Keratinocyte (primary cell): ENCODE results near the gene MAGEA8. TPM values are rescaled to one million over a fixed set of nuclear protein-coding genes. Genes with fewer than 3 reads are reported as not detected.

Experiments used
- DNase-seq: peaks from one replicate; pipeline ENCODE4 v3.0.0-alpha.2; 2011; ENCODE audit warnings: low read depth, missing footprints, low spot score
- FAIRE-seq: peaks from 2 replicates; lab custom pipeline; 2011; peaks lifted over from hg19 to GRCh38; lab: Jason Lieb, UNC
- H2AFZ ChIP-seq: 2 replicates; pipeline ENCODE4 v1.6.0; 2012; ENCODE audit warnings: low read length, control low read depth, inconsistent platforms; ENCODE audit not compliant: control insufficient read depth
- H3K27ac ChIP-seq: 2 replicates; pipeline ENCODE4 v1.5.1; 2011; ENCODE audit warnings: low read length; ENCODE audit not compliant: control insufficient read depth, insufficient read depth
- H3K27me3 ChIP-seq: 3 replicates; pipeline ENCODE4 v1.6.0; 2011; ENCODE audit warnings: low read length; ENCODE audit not compliant: control insufficient read depth, insufficient read depth; ENCODE audit errors: extremely low read depth
- H3K36me3 ChIP-seq, 2 experiments: 2 replicates in 1 of 2; 3 replicates in 1 of 2; pipeline ENCODE4 v1.5.1; 2011; ENCODE audit warnings: low read length in 2 of 2, mild to moderate bottlenecking in 1 of 2; ENCODE audit not compliant: control insufficient read depth in 2 of 2, insufficient read depth in 2 of 2; ENCODE audit errors: extremely low read depth in 1 of 2
- H3K4me1 ChIP-seq: 3 replicates; pipeline ENCODE4 v1.5.1; 2011; ENCODE audit warnings: low read length; ENCODE audit not compliant: control insufficient read depth, insufficient read depth; ENCODE audit errors: extremely low read depth
- H3K4me2 ChIP-seq: 3 replicates; pipeline ENCODE4 v1.6.0; 2011; ENCODE audit warnings: low read depth, low read length; ENCODE audit not compliant: control insufficient read depth, insufficient read depth; ENCODE audit errors: extremely low read depth
- H3K4me3 ChIP-seq, 3 experiments: fragments of 200-600 bp in 1 of 3; sonication (generic) in 1 of 3; 2 replicates in 2 of 3; 3 replicates in 1 of 3; pipeline ENCODE4 v1.5.1; 2011 to 2016; ENCODE audit warnings: low read length in 3 of 3, mild to moderate bottlenecking in 3 of 3, control low read depth in 2 of 3, inconsistent platforms in 1 of 3, low read depth in 1 of 3, mixed read lengths in 1 of 3, mixed run types in 1 of 3, moderate library complexity in 1 of 3; ENCODE audit not compliant: control insufficient read depth in 2 of 3, insufficient read depth in 2 of 3; ENCODE audit errors: extremely low read depth in 1 of 3
- H3K79me2 ChIP-seq: 2 replicates; pipeline ENCODE4 v1.6.0; 2012; ENCODE audit warnings: low read length; ENCODE audit not compliant: control insufficient read depth, insufficient read depth
- H3K9ac ChIP-seq: 3 replicates; pipeline ENCODE4 v1.6.0; 2011; ENCODE audit warnings: low read length; ENCODE audit not compliant: control insufficient read depth, insufficient read depth; ENCODE audit errors: extremely low read depth
- H3K9me1 ChIP-seq: 3 replicates; pipeline ENCODE4 v1.6.0; 2011; ENCODE audit warnings: low read length; ENCODE audit not compliant: control insufficient read depth, insufficient read depth; ENCODE audit errors: extremely low read depth
- H3K9me3 ChIP-seq: 2 replicates; pipeline ENCODE4 v1.5.1; 2012; ENCODE audit warnings: low read depth, low read length; ENCODE audit not compliant: control insufficient read depth
- H4K20me1 ChIP-seq: 3 replicates; pipeline ENCODE4 v1.6.0; 2011; ENCODE audit warnings: low read length; ENCODE audit not compliant: control insufficient read depth, insufficient read depth; ENCODE audit errors: extremely low read depth
- EZH2 ChIP-seq: IDR thresholded peaks from one replicate; pipeline ENCODE4 v1.6.1; 2012; ENCODE audit warnings: inconsistent platforms, mild to moderate bottlenecking, low read length, moderate library complexity
- dilution Hi-C: fragments of 300-500 bp; cut with MboI; formaldehyde crosslinking; loops from one replicate; pipeline ENCODE4 v1.7.0; 2020; ENCODE audit warnings: low sequenced_read_pairs; ENCODE audit not compliant: extremely low pct_ligation_motif_present
- polyA plus RNA-seq, 5 experiments: library from polyadenylated mRNA; depleted of rRNA in 3 of 5; stranded (reverse) in 3 of 5; stranded (forward) in 1 of 5; unstranded in 1 of 5; fragments of >200 nt; gene quantifications; 1 replicate in 1 of 5; 2 replicates in 3 of 5; 3 replicates in 1 of 5; pipeline versions ENCODE4 v1.2.1 to v1.2.3, GENCODE V29; 2011 to 2012; ENCODE audit warnings: missing spikeins in 2 of 5, low read depth in 1 of 5, low replicate concordance in 1 of 5
- TF ChIP-seq, protein P1 (sequence below), 3 experiments: IDR thresholded peaks in 1 of 3; conservative IDR thresholded peaks in 1 of 3; optimal IDR thresholded peaks in 1 of 3; 2 replicates in 2 of 3; 3 replicates in 1 of 3; pipeline versions ENCODE3 to v1.5.1; 2011; ENCODE audit warnings: low read length in 3 of 3, mild to moderate bottlenecking in 3 of 3, moderate library complexity in 2 of 3, control low read depth in 1 of 3, inconsistent platforms in 1 of 3; ENCODE audit not compliant: insufficient read depth in 2 of 3; ENCODE audit errors: extremely low read depth in 1 of 3

Gene MAGEA8
- polyA plus RNA-seq, 1 donor (not counting 4 experiments of a cell fraction or from before 2014, with no cell fraction given), result not detected

- DNase-seq (no peak), FAIRE-seq (no peak)
- Histone ChIP-seq H2AFZ (no peak overlapping the region), H3K27me3 (no peaks in the 10 kb centered on the region), H3K4me3 (no peak overlapping the region), H3K9me1 (no peaks in the 10 kb centered on the region), H4K20me1 (no peaks in the 10 kb centered on the region), H3K9ac (no peak overlapping the region), H3K36me3 (no peaks in the 10 kb centered on the region), H3K9me3 (no peaks in the 10 kb centered on the region), H3K4me2 (no peak overlapping the region), H3K4me1 (peaks cover 2% of the 10 kb centered on the region), H3K79me2 (no peaks in the 10 kb centered on the region), H3K27ac (no peak overlapping the region)
- TF ChIP-seq, protein P1, sequence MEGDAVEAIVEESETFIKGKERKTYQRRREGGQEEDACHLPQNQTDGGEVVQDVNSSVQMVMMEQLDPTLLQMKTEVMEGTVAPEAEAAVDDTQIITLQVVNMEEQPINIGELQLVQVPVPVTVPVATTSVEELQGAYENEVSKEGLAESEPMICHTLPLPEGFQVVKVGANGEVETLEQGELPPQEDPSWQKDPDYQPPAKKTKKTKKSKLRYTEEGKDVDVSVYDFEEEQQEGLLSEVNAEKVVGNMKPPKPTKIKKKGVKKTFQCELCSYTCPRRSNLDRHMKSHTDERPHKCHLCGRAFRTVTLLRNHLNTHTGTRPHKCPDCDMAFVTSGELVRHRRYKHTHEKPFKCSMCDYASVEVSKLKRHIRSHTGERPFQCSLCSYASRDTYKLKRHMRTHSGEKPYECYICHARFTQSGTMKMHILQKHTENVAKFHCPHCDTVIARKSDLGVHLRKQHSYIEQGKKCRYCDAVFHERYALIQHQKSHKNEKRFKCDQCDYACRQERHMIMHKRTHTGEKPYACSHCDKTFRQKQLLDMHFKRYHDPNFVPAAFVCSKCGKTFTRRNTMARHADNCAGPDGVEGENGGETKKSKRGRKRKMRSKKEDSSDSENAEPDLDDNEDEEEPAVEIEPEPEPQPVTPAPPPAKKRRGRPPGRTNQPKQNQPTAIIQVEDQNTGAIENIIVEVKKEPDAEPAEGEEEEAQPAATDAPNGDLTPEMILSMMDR (optimal IDR thresholded peaks at IDR 0.05 in 1 of 3, IDR thresholded peaks at IDR 0.05 in 1 of 3, conservative IDR thresholded peaks at IDR 0.05 in 1 of 3; ENCODE audit: extremely low read depth in 1 of 3, insufficient read depth in 2 of 3, low read length in 3 of 3), result no peak
- TF ChIP-seq EZH2, result no peak
- dilution Hi-C loops, result no loop called here
Observed at GRCh38 chrX:149846789-149847188, 34.2 kb upstream of the MAGEA8 start.

DNA sequence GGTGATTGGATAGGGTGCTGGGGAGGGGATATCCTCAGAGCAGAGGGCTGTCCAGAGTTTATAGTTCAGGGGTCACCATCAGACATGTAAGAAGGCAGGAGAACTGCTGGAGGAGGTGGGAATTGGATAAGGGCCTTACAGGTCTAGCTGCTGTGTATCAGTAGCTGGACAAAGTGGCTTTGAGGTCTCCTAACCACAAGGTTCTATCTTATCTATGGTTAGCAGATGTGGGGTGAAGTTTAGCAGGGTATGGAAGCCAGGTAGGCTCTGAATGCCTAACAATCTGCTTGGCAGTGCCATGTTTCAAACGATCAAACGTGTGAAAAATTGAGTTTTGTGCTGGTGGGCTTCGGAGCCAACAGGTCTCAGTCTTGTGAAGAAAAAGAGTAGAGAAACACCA, 32.1 kb upstream of the MAGEA8 start:
- TF ChIP-seq, protein P1 (optimal IDR thresholded peaks at IDR 0.05 in 1 of 3, IDR thresholded peaks at IDR 0.05 in 1 of 3, conservative IDR thresholded peaks at IDR 0.05 in 1 of 3; ENCODE audit: extremely low read depth in 1 of 3, insufficient read depth in 2 of 3, low read length in 3 of 3), result no peak
- no peaks in the 10 kb centered on the region for H3K9me3 ChIP-seq
- H3K36me3 ChIP-seq, result no peaks in the 10 kb centered on the region
- H3K9ac ChIP-seq, result no peak overlapping the region
- dilution Hi-C loops, result no loop called here
- H3K79me2 ChIP-seq, result no peaks in the 10 kb centered on the region
- no peak overlapping the region for H2AFZ ChIP-seq
- H3K9me1 ChIP-seq, result no peaks in the 10 kb centered on the region
- peaks cover 2% of the 10 kb centered on the region for H3K4me1 ChIP-seq
- FAIRE-seq (no peak), DNase-seq (no peak)
- no peak overlapping the region for H3K4me2 ChIP-seq
- H3K4me3 ChIP-seq, result no peak overlapping the region
- H4K20me1 ChIP-seq, result no peaks in the 10 kb centered on the region
- H3K27ac ChIP-seq, result no peak overlapping the region
- H3K27me3 ChIP-seq, result no peaks in the 10 kb centered on the region
